A172 (cell line): Measurements from ENCODE around the gene FRMPD2. TPM values are rescaled to one million over a fixed set of nuclear protein-coding genes. Genes with fewer than 3 reads are reported as not detected.
"Not testable (repeated sequence)": the region's sequence is repeated elsewhere in the genome, so short reads cannot be mapped to it uniquely, and the experiment has no call there.

ENCODE experiments used
- DNase-seq: peaks from one replicate; pipeline ENCODE4 v3.0.0-alpha.2; 2015; ENCODE audit warnings: low spot score
- total RNA-seq: library from RNA; depleted of rRNA; stranded (reverse); fragments of >200 nt; shearing (Covaris generic); gene quantifications from 2 replicates; pipeline ENCODE4 v1.2.3, GENCODE V29; 2014

FRMPD2 gene
- total RNA-seq, 1 experiment from 2014 or later: not detected

DNA sequence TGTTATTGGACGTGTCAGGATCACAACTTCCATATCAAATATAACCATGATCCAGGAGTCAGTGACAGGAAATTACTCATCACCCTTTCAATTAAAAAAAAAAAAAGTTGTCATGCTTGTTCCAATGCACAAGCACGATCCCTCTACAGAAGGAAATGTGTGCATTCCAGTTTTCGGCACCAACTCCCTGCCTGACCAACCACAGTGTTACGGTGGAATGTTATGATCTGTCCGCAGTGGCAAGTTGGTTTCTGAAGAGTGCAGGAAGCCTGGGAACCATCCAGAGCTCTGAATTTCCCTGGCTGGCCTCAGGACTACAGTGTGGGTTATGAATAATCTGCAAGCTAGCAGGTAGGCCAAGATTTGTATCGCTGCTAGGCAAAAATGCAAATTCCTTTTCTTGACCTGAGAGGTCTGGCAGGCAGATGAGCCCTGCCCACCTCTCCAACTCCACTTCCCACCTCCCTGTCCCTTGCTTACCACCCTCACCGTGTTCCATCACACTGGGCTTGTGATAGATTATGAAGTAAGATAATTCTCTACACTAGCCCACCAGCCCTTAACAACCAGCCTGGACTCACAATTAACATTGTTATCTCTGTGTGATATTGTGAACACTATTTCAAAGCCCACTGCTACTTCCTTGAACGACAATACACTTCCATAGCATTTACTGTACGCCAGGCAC is 20.4 kb downstream of the FRMPD2 start:
- peak; percentile 80 for DNase-seq

- no peak for DNase-seq
Observed at GRCh38 chr10:48252354-48252650, 22.2 kb downstream of the FRMPD2 start.

GRCh38 chr10:48251525-48252353 is 22.8 kb downstream of the FRMPD2 start:
- DNase-seq: no peak

GRCh38 chr10:48251152-48251524 is 23.4 kb downstream of the FRMPD2 start:
- no peak for DNase-seq

GRCh38 chr10:48249763-48250351 is 24.6 kb downstream of the FRMPD2 start:
- DNase-seq: no peak

- DNase-seq: no peak
Observed at GRCh38 chr10:48249004-48249762, 25.3 kb downstream of the FRMPD2 start.

GRCh38 chr10:48248462-48248861 is 26.0 kb downstream of the FRMPD2 start:
- DNase-seq: no peak

- DNase-seq: no peak
Observed at GRCh38 chr10:48247680-48248079, 26.8 kb downstream of the FRMPD2 start.

DNA sequence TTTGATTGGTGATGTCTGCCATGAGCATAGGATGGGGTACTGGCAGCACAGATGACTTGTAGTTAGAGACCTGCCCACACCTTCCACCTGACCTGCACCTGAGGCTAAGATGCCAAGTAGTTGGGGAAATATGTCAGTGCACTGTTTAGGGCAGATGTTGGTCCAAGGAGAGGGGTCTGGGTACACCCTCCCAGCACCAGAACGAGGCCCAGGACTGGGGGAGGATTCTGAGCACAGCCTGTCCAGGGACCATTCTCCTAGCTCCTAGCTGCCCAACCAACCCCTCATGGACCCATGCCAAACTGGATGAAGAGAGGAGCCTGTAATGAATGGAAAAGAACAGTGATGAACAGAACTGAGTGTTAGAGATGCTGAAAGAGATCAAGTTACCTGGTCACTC is 28.0 kb downstream of the FRMPD2 start:
- no peak for DNase-seq

GRCh38 chr10:48245977-48246376 is 28.5 kb downstream of the FRMPD2 start:
- no peak for DNase-seq

DNA sequence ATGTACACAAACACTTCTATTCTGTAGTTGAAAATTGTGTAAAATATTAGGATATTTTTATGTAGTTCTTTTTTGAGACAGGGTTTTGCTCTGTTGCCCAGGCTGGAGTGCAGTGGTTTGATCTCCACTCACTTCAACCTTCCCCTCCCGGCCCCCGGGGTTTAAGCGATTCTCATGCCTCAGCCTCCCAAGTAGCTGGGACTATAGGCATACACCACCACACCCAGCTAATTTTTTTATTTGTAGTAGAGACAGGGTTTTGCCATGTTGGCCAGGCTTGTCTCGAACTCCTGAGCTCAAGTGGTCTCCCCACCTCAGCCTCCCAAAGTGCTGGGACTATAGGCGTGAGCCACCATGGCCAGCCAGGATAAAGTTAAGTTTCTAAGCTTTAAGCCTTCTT is 30.6 kb downstream of the FRMPD2 start:
- DNase-seq: not testable (repeated sequence)

DNA sequence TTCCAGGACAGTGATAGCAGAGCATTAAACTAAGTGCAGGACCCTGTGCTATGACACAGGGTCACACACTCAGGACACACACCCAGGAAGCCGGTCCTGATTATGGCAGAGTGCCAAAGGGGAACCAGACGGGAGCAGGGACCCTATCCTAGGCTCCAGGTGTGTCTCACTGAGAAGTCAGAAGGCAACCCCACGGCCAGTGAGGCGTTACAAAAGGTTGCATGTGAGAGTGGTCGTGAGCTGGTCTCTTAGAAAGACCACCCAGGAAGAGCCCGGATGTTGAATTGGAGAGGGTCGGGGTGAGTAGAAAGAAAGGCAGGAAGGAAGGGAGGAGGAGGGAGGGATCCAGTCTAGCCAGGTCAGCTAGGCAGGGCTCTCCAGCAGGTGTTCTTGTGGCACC is 31.0 kb downstream of the FRMPD2 start:
- no peak for DNase-seq

- DNase-seq: no peak
Observed at GRCh38 chr10:48242171-48242904, 32.2 kb downstream of the FRMPD2 start.

DNA sequence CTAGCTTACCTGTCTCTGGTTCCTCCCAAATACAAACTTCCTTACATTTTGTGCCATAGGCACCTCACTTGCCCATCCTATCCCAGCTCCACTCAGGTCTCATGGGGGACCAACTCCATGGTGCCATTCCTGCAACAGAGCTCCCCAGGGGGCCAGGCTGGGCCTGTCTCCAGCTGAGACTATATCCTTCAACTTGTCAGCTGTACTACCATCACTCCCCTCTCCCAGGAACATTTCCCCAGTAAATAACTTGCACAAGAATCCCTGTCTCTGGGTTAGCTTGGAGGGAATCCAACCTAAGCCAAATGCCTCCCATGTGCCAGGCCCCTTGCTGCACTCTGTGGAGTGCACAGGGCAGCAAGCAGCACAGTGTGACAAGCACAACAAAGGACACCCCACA is 33.2 kb downstream of the FRMPD2 start:
- no peak for DNase-seq

GRCh38 chr10:48240196-48240595 is 34.3 kb downstream of the FRMPD2 start:
- DNase-seq: no peak

DNA sequence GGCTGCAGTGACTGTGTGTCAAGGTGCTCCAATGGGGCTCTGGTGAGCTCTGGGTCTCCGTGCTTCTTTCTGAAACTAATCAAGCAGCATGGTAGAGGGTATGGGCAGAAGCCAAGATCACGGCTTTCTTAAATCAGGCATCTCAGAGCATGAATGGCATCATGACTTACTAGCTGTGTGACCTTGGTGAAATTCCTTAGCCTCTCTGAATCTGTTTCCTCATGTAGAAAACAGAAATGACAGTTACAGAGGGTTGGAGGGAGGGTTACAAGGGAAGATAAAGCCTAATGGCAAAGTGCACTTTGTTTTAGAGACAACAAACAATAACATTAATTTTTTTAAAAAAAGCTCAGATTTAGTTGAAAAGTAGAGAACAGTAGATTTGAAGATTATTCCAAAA is 34.9 kb downstream of the FRMPD2 start:
- DNase-seq: no peak

DNA sequence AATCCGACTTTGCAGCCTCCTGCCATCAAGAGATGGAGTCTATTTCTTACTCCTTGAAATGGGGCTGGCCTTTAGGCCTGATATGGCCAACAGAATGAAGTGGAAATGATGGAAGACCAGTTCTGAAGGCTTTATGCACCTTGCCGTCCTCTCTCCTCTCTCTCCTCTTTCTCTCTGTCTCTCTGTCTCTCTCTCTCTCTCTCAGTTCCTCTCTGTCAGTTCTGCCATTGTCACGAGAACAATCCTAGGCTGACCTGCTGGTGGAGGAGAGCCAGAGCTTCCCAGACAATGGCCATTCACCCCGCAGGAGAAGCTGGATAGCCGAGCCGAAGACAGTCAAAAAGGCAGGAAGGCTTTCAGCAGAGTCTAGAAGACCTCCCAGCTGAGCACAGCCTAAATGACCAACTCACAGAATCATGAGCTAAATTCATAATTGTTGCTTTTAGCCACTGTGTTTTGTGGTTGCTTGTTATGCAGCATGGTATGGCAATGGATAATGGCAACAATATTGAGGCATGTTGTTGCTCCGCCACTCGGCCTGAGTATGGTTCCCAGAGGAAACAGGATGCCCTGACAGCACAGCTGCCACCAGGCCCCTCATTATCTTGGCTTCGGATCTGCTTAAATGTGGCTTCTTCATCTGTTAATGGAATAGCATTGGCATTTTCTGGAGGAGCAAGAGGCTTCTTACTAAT is 35.5 kb downstream of the FRMPD2 start:
- DNase-seq: no peak

GRCh38 chr10:48237259-48238250 is 36.9 kb downstream of the FRMPD2 start:
- no peak for DNase-seq

DNA sequence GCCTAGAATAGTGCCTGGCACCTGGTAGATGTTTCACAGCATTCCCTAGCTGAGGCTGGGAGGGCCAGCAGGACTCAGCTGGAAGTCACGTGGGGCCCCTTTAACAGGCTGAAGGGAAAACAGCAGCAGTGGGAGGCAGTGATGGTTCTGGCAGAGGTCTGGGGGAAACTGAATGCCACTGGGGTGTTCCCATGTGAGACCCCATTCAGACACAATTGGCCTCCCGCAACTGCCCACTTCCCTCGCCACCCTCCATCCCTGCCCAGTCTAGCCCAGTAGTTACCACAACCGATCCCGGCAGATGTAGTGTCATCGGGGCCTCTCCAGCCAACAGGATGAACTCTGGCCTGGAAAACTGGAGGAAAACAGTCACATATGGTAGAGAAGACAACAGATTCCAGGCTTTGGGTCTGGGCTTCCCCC is 38.3 kb downstream of the FRMPD2 start:
- no peak for DNase-seq

DNA sequence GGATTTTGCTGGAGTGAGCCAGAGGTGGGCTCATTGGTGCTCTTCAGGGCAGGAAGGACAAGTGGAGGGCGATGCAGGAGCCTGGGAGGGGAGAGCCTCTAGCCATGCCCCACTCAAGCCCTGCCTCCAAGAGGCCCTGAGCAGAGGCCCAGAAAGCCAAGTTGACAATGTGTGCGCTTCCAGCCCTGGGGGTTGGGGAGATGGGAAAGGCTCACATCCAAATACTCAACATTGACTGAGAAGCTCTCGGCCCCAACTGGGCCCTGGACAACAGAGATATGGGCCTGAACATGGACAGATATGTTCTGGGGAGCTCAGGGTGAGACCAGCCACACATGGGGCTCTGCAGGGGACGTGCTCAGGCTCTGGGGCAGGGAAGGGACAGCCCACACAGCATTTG is 39.0 kb downstream of the FRMPD2 start:
- DNase-seq: no peak
